ENCODE data around the gene CUX1.

Gene CUX1

GRCh38 chr7:102303669-102304422, 486.4 kb downstream of the CUX1 start:
- no peaks in the 10 kb centered on the region for H3K27me3 ChIP-seq
- TF ChIP-seq CTCF (IDR thresholded peaks at IDR 0.05) = no peak
- H3K36me3 ChIP-seq = no peaks in the 10 kb centered on the region
- no peak overlapping the region for H3K4me3 ChIP-seq (ENCODE audit: low read depth in 1 of 2, low read length in 1 of 2)
- no peak overlapping the region for H3K27ac ChIP-seq
- H3K4me1 ChIP-seq (ENCODE audit: control insufficient read depth in 1 of 2, insufficient read depth in 1 of 2, low read depth in 1 of 2, low read length in 1 of 2) = peaks cover 5 to 6% of the 10 kb centered on the region in 2 experiments
- H3K9me3 ChIP-seq = no peaks in the 10 kb centered on the region

- no peak for TF ChIP-seq CTCF (IDR thresholded peaks at IDR 0.05)
- no peaks in the 10 kb centered on the region for H3K9me3 ChIP-seq
- no peaks in the 10 kb centered on the region for H3K27me3 ChIP-seq
- H3K4me1 ChIP-seq (ENCODE audit: control insufficient read depth in 1 of 2, insufficient read depth in 1 of 2, low read depth in 1 of 2, low read length in 1 of 2) = peaks cover 5 to 6% of the 10 kb centered on the region in 2 experiments
- H3K27ac ChIP-seq = no peak overlapping the region
- H3K4me3 ChIP-seq (ENCODE audit: low read depth in 1 of 2, low read length in 1 of 2) = no peak overlapping the region
- H3K36me3 ChIP-seq = no peaks in the 10 kb centered on the region
Observed at GRCh38 chr7:102304668-102305067, 487.2 kb downstream of the CUX1 start.

GRCh38 chr7:102305414-102306268, 488.2 kb downstream of the CUX1 start:
- Histone ChIP-seq H3K4me3 (ENCODE audit: low read depth in 1 of 2, low read length in 1 of 2) (no peak overlapping the region), H3K4me1 (ENCODE audit: control insufficient read depth in 1 of 2, insufficient read depth in 1 of 2, low read depth in 1 of 2, low read length in 1 of 2) (peaks cover 5 to 6% of the 10 kb centered on the region in 2 experiments), H3K9me3 (no peaks in the 10 kb centered on the region), H3K36me3 (no peaks in the 10 kb centered on the region), H3K27ac (no peak overlapping the region), H3K27me3 (no peaks in the 10 kb centered on the region)
- no peak for TF ChIP-seq CTCF (IDR thresholded peaks at IDR 0.05)

GRCh38 chr7:102306916-102307677, 489.7 kb downstream of the CUX1 start:
- no peak overlapping the region for H3K27ac ChIP-seq
- H3K9me3 ChIP-seq = no peaks in the 10 kb centered on the region
- peaks cover 5 to 6% of the 10 kb centered on the region in 2 experiments for H3K4me1 ChIP-seq (ENCODE audit: control insufficient read depth in 1 of 2, insufficient read depth in 1 of 2, low read depth in 1 of 2, low read length in 1 of 2)
- H3K4me3 ChIP-seq (ENCODE audit: low read depth in 1 of 2, low read length in 1 of 2) = no peak overlapping the region
- TF ChIP-seq CTCF (IDR thresholded peaks at IDR 0.05) = no peak
- H3K36me3 ChIP-seq = no peaks in the 10 kb centered on the region
- H3K27me3 ChIP-seq = no peaks in the 10 kb centered on the region

DNA sequence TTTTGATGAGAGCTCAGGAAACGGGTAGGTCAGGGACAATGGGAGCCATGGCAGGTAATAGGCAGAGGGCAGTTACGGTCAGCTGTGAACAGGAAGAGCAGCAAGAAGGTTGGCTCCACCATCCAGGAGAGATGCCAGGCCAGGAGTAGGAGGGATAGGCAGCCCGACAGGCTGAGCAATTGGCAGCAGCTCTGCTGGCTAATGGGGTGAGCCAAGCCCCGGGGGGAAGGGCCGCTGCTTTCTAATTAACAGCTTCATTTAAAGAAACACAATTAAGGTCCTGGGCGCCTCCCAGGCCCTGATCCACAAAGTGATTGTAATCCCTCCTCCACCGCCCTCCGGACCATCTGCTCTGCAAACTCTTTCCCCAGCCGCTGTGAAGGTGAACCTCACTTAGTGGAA, 493.0 kb downstream of the CUX1 start:
- no peak overlapping the region for H3K27ac ChIP-seq
- no peak for TF ChIP-seq CTCF (IDR thresholded peaks at IDR 0.05)
- H3K36me3 ChIP-seq = peaks cover 4% of the 10 kb centered on the region
- H3K4me3 ChIP-seq (ENCODE audit: low read depth in 1 of 2, low read length in 1 of 2) = no peak overlapping the region
- no peaks in the 10 kb centered on the region for H3K27me3 ChIP-seq
- H3K9me3 ChIP-seq = no peaks in the 10 kb centered on the region
- peaks cover 5 to 6% of the 10 kb centered on the region in 2 experiments for H3K4me1 ChIP-seq (ENCODE audit: control insufficient read depth in 1 of 2, insufficient read depth in 1 of 2, low read depth in 1 of 2, low read length in 1 of 2)

Measured in neutrophil (primary cell).